ENCODE results near the gene MRPL58.

MRPL58 gene

GRCh38 chr17:75061055-75061438 is 48.6 kb downstream of the MRPL58 start:
- TF ChIP-seq ZNF48 (tag by site-specific recombination; IDR thresholded peaks at IDR 0.05) (no peak), RBAK (tag by site-specific recombination; IDR thresholded peaks at IDR 0.05) (no peak), ZNF175 (tag by site-specific recombination; IDR thresholded peaks at IDR 0.05) (no peak), ZNF473 (tag by site-specific recombination; IDR thresholded peaks at IDR 0.05) (no peak), ZNF677 (tag by site-specific recombination; IDR thresholded peaks at IDR 0.05) (no peak), ZSCAN4 (tag by site-specific recombination; IDR thresholded peaks at IDR 0.05) (no peak), ATF2 (tag by site-specific recombination; IDR thresholded peaks at IDR 0.05; ENCODE audit: low read depth) (no peak), ZNF155 (tag by site-specific recombination; IDR thresholded peaks at IDR 0.05) (no peak), KLF1 (tag by site-specific recombination; IDR thresholded peaks at IDR 0.05) (no peak), ZNF791 (tag by site-specific recombination; IDR thresholded peaks at IDR 0.05) (no peak), ZSCAN30 (tag by site-specific recombination; IDR thresholded peaks at IDR 0.05) (no peak), ZNF621 (tag by site-specific recombination; IDR thresholded peaks at IDR 0.05) (no peak), TSHZ1 (tag by site-specific recombination; IDR thresholded peaks at IDR 0.05; ENCODE audit: borderline replicate concordance) (no peak)
- Histone ChIP-seq H3K27ac (ENCODE audit: extremely low read depth, low read depth, low read length) (no peak overlapping the region), H3K4me1 (ENCODE audit: control insufficient read depth, insufficient read depth, low read length) (no peaks in the 10 kb centered on the region), H3K36me3 (ENCODE audit: control insufficient read depth in 2 of 2, insufficient read depth in 1 of 2, low read length in 2 of 2) (peaks cover 37 to 77% of the 10 kb centered on the region in 2 experiments), H3K4me3 (ENCODE audit: low read depth, low read length) (no peak overlapping the region), H3K9me3 (ENCODE audit: control insufficient read depth, insufficient read depth, low read depth, low read length) (no peaks in the 10 kb centered on the region)
- ChIA-PET POLR2A (interaction anchor here (0.6 to 1.3 kb wide), 4 partner anchors 12 to 60 kb away, joined by 3 to 5 read pairs (median 4); no protein-coding TSS in a partner anchor), CTCF (interaction anchor here (0.6 to 15.6 kb wide), 14 partner anchors 10 to 351 kb away, joined by 3 to 117 read pairs (median 4); partner anchors contain the start of genes ARMC7 and KCTD2)

GRCh38 chr17:75061618-75062017 is 49.1 kb downstream of the MRPL58 start:
- TF ChIP-seq ZNF670 (tag by site-specific recombination; IDR thresholded peaks at IDR 0.05; ENCODE audit: low read depth) = no peak
- no peak for TF ChIP-seq ZNF23 (tag by site-specific recombination; IDR thresholded peaks at IDR 0.05; ENCODE audit: borderline replicate concordance)
- no peak for TF ChIP-seq ZNF114 (tag by site-specific recombination; IDR thresholded peaks at IDR 0.05)
- TF ChIP-seq ZBTB20 (tag by site-specific recombination; IDR thresholded peaks at IDR 0.05) = no peak
- TF ChIP-seq ZNF629 (tag by site-specific recombination; IDR thresholded peaks at IDR 0.05) = no peak
- TF ChIP-seq ZFP41 (tag by site-specific recombination; IDR thresholded peaks at IDR 0.05; ENCODE audit: borderline replicate concordance) = no peak
- no peak for TF ChIP-seq ZNF19 (tag by site-specific recombination; IDR thresholded peaks at IDR 0.05; ENCODE audit: low read depth)
- no peak for TF ChIP-seq ZBTB8A (tag by site-specific recombination; IDR thresholded peaks at IDR 0.05)
- no peak for TF ChIP-seq ZNF133 (tag by site-specific recombination; IDR thresholded peaks at IDR 0.05)
- no peak for TF ChIP-seq YY2 (tag by site-specific recombination; IDR thresholded peaks at IDR 0.05)
- no peak for TF ChIP-seq ZNF24 (tag by site-specific recombination; IDR thresholded peaks at IDR 0.05)
- no peak for TF ChIP-seq ZNF623 (tag by site-specific recombination; IDR thresholded peaks at IDR 0.05)
- no peak for TF ChIP-seq ZNF501 (tag by site-specific recombination; IDR thresholded peaks at IDR 0.05)
- TF ChIP-seq ZBTB7A (tag by site-specific recombination; IDR thresholded peaks at IDR 0.05; ENCODE audit: low read depth) = no peak
- no peak for TF ChIP-seq PRDM4 (tag by site-specific recombination; IDR thresholded peaks at IDR 0.05)
- Histone ChIP-seq H3K27ac (ENCODE audit: extremely low read depth, low read depth, low read length) (no peak overlapping the region), H3K4me3 (ENCODE audit: low read depth, low read length) (no peak overlapping the region), H3K36me3 (ENCODE audit: control insufficient read depth in 2 of 2, insufficient read depth in 1 of 2, low read length in 2 of 2) (peaks cover 31 to 72% of the 10 kb centered on the region in 2 experiments), H3K4me1 (ENCODE audit: control insufficient read depth, insufficient read depth, low read length) (no peaks in the 10 kb centered on the region), H3K9me3 (ENCODE audit: control insufficient read depth, insufficient read depth, low read depth, low read length) (no peaks in the 10 kb centered on the region)
- ChIA-PET CTCF (interaction anchor here (0.7 to 15.6 kb wide), 6 partner anchors 10 to 351 kb away, joined by 3 to 117 read pairs (median 4); partner anchors contain the start of gene ARMC7), POLR2A (interaction anchor here (0.5 to 1.3 kb wide), 2 partner anchors 13 to 151 kb away, joined by 4 to 9 read pairs; no protein-coding TSS in a partner anchor)
